ENCODE results near the gene HIRA. TPM values are rescaled to one million over a fixed set of nuclear protein-coding genes. Genes with fewer than 3 reads are reported as not detected.

HIRA gene
- total RNA-seq, 2 experiments from 2014 or later = 31.2 to 55.7 TPM

- H3K9me2 ChIP-seq (ENCODE audit: insufficient read depth, low read length) = no peaks in the 10 kb centered on the region
- POLR2A ChIA-PET = no interaction called here
These were observed 140.3 kb downstream of the HIRA start for GRCh38 chr22:19291218-19291579.

GRCh38 chr22:19290400-19291217 lies 140.9 kb downstream of the HIRA start:
- Histone ChIP-seq H3K9me3 (ENCODE audit: low read length) (no peaks in the 10 kb centered on the region), H2AFZ (ENCODE audit: low read length) (peak overlapping the region; percentile 93; the same call in 1 of the 2 replicates), H3K79me2 (ENCODE audit: insufficient read depth, low read depth, low read length) (no peaks in the 10 kb centered on the region), H3K9me2 (ENCODE audit: insufficient read depth, low read length) (no peaks in the 10 kb centered on the region), H4K20me1 (ENCODE audit: insufficient read depth, low read length) (no peaks in the 10 kb centered on the region), H3K27ac (ENCODE audit: low read depth, low read length, poor library complexity, severe bottlenecking) (no peak overlapping the region), H3K4me1 (ENCODE audit: insufficient read depth, low read length, poor library complexity, severe bottlenecking) (peaks cover 16% of the 10 kb centered on the region), H3K4me3 (ENCODE audit: low read depth, low read length, poor library complexity, severe bottlenecking) (peak overlapping the region; percentile 74), H3K4me2 (ENCODE audit: low read length) (peak overlapping the region; percentile 84), H3K36me3 (ENCODE audit: insufficient read depth, low read length) (no peaks in the 10 kb centered on the region)
- ChIA-PET CTCF (ENCODE audit: unreplicated experiment) (no interaction called here), POLR2A (no interaction called here)
- no peak for DNase-seq (ENCODE audit: low spot score)
- TF ChIP-seq CTCF (conservative IDR thresholded peaks at IDR 0.05; ENCODE audit: low read length) (no peak), EZH2phosphoT487 (IDR thresholded peaks at IDR 0.05; ENCODE audit: borderline replicate concordance, low read depth, low read length) (no peak)
- intact Hi-C loops (cut with micrococcal nuclease; ENCODE audit: unreplicated experiment) = loop anchor here (5.0 kb wide), 1 partner anchor 113 kb away; the partner anchor contains the start of gene SLC25A1
- no TSS peak for BruUV-seq (replicated peaks)

More at GRCh38 chr22:19291218-19291579, 140.3 kb downstream of the HIRA start:
- intact Hi-C loops (cut with micrococcal nuclease; ENCODE audit: unreplicated experiment) = loop anchor here (5.0 kb wide), 1 partner anchor 114 kb away; the partner anchor contains the start of gene SLC25A1
- Histone ChIP-seq H3K4me1 (ENCODE audit: insufficient read depth, low read length, poor library complexity, severe bottlenecking) (peaks cover 16% of the 10 kb centered on the region), H3K9me3 (ENCODE audit: low read length) (no peaks in the 10 kb centered on the region), H2AFZ (ENCODE audit: low read length) (peak overlapping the region; percentile 93), H3K4me2 (ENCODE audit: low read length) (peak overlapping the region; percentile 84), H3K36me3 (ENCODE audit: insufficient read depth, low read length) (no peaks in the 10 kb centered on the region), H3K79me2 (ENCODE audit: insufficient read depth, low read depth, low read length) (no peaks in the 10 kb centered on the region), H3K27ac (ENCODE audit: low read depth, low read length, poor library complexity, severe bottlenecking) (no peak overlapping the region), H4K20me1 (ENCODE audit: insufficient read depth, low read length) (no peaks in the 10 kb centered on the region), H3K4me3 (ENCODE audit: low read depth, low read length, poor library complexity, severe bottlenecking) (peak overlapping the region; percentile 74)
- BruUV-seq (replicated peaks) = no TSS peak
- TF ChIP-seq CTCF (conservative IDR thresholded peaks at IDR 0.05; ENCODE audit: low read length) = no peak
- no peak for TF ChIP-seq EZH2phosphoT487 (IDR thresholded peaks at IDR 0.05; ENCODE audit: borderline replicate concordance, low read depth, low read length)
- no peak for DNase-seq (ENCODE audit: low spot score)
- CTCF ChIA-PET (ENCODE audit: unreplicated experiment) = interaction anchor here (0.6 kb wide), 2 partner anchors 114 to 1215 kb away, joined by 3 to 4 read pairs; no protein-coding TSS in a partner anchor

Data from OCI-LY7 (cell line).